Measurements from ENCODE around the gene FGF9.

DNA sequence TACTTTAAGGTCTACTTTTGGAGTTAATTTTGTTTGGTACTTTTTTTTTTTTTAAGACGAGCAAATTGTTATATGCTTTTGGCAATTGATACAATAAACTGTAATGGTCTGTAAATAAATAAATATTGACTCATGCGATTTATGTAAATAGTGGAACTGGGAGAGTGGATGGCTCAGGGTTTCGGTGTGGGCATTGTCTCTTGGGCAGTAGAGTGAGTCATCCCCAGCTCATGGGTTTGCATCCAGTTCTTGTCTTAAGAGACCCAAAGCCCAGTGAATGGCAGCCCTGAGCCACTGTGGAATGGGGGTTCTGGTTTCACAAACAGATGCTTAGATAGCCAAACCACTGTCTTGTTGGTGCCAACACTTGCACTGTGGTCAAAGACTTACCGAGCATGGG, 33.0 kb downstream of the FGF9 start:
- TF ChIP-seq, protein P1, sequence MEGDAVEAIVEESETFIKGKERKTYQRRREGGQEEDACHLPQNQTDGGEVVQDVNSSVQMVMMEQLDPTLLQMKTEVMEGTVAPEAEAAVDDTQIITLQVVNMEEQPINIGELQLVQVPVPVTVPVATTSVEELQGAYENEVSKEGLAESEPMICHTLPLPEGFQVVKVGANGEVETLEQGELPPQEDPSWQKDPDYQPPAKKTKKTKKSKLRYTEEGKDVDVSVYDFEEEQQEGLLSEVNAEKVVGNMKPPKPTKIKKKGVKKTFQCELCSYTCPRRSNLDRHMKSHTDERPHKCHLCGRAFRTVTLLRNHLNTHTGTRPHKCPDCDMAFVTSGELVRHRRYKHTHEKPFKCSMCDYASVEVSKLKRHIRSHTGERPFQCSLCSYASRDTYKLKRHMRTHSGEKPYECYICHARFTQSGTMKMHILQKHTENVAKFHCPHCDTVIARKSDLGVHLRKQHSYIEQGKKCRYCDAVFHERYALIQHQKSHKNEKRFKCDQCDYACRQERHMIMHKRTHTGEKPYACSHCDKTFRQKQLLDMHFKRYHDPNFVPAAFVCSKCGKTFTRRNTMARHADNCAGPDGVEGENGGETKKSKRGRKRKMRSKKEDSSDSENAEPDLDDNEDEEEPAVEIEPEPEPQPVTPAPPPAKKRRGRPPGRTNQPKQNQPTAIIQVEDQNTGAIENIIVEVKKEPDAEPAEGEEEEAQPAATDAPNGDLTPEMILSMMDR (IDR thresholded peaks at IDR 0.05) = no peak
- TF ChIP-seq, protein P2, sequence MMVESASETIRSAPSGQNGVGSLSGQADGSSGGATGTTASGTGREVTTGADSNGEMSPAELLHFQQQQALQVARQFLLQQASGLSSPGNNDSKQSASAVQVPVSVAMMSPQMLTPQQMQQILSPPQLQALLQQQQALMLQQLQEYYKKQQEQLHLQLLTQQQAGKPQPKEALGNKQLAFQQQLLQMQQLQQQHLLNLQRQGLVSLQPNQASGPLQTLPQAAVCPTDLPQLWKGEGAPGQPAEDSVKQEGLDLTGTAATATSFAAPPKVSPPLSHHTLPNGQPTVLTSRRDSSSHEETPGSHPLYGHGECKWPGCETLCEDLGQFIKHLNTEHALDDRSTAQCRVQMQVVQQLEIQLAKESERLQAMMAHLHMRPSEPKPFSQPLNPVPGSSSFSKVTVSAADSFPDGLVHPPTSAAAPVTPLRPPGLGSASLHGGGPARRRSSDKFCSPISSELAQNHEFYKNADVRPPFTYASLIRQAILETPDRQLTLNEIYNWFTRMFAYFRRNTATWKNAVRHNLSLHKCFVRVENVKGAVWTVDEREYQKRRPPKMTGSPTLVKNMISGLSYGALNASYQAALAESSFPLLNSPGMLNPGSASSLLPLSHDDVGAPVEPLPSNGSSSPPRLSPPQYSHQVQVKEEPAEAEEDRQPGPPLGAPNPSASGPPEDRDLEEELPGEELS (CRISPR knock-in tag; IDR thresholded peaks at IDR 0.05) = no peak
- TF ChIP-seq, protein P3, sequence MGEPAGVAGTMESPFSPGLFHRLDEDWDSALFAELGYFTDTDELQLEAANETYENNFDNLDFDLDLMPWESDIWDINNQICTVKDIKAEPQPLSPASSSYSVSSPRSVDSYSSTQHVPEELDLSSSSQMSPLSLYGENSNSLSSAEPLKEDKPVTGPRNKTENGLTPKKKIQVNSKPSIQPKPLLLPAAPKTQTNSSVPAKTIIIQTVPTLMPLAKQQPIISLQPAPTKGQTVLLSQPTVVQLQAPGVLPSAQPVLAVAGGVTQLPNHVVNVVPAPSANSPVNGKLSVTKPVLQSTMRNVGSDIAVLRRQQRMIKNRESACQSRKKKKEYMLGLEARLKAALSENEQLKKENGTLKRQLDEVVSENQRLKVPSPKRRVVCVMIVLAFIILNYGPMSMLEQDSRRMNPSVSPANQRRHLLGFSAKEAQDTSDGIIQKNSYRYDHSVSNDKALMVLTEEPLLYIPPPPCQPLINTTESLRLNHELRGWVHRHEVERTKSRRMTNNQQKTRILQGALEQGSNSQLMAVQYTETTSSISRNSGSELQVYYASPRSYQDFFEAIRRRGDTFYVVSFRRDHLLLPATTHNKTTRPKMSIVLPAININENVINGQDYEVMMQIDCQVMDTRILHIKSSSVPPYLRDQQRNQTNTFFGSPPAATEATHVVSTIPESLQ (CRISPR knock-in tag; IDR thresholded peaks at IDR 0.05) = no peak
- no peak for TF ChIP-seq JUN (CRISPR knock-in tag; IDR thresholded peaks at IDR 0.05)
- TF ChIP-seq, protein P4, sequence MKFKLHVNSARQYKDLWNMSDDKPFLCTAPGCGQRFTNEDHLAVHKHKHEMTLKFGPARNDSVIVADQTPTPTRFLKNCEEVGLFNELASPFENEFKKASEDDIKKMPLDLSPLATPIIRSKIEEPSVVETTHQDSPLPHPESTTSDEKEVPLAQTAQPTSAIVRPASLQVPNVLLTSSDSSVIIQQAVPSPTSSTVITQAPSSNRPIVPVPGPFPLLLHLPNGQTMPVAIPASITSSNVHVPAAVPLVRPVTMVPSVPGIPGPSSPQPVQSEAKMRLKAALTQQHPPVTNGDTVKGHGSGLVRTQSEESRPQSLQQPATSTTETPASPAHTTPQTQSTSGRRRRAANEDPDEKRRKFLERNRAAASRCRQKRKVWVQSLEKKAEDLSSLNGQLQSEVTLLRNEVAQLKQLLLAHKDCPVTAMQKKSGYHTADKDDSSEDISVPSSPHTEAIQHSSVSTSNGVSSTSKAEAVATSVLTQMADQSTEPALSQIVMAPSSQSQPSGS (CRISPR knock-in tag; IDR thresholded peaks at IDR 0.05; ENCODE audit: borderline replicate concordance, low read depth) = no peak
